HL-60 (cell line): Measurements from ENCODE around the gene HPGD.

Source experiments
- POLR2AphosphoS5 ChIP-seq: IDR thresholded peaks from 2 replicates; pipeline ENCODE4 v1.6.1; 2012; ENCODE audit warnings: low read depth
- SPI1 ChIP-seq: IDR thresholded peaks from 2 replicates; pipeline ENCODE4 v1.6.1; 2012; ENCODE audit warnings: low read depth, mild to moderate bottlenecking, borderline replicate concordance
- TF ChIP-seq, protein P1 (sequence below): IDR thresholded peaks from one replicate; pipeline ENCODE4 v1.5.1; 2011; ENCODE audit warnings: low read length, control low read depth, inconsistent platforms; ENCODE audit not compliant: insufficient read depth

- TF ChIP-seq, protein P1, sequence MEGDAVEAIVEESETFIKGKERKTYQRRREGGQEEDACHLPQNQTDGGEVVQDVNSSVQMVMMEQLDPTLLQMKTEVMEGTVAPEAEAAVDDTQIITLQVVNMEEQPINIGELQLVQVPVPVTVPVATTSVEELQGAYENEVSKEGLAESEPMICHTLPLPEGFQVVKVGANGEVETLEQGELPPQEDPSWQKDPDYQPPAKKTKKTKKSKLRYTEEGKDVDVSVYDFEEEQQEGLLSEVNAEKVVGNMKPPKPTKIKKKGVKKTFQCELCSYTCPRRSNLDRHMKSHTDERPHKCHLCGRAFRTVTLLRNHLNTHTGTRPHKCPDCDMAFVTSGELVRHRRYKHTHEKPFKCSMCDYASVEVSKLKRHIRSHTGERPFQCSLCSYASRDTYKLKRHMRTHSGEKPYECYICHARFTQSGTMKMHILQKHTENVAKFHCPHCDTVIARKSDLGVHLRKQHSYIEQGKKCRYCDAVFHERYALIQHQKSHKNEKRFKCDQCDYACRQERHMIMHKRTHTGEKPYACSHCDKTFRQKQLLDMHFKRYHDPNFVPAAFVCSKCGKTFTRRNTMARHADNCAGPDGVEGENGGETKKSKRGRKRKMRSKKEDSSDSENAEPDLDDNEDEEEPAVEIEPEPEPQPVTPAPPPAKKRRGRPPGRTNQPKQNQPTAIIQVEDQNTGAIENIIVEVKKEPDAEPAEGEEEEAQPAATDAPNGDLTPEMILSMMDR: no peak
- TF ChIP-seq POLR2AphosphoS5: no peak
- TF ChIP-seq SPI1: no peak
Observed at GRCh38 chr4:174540175-174540574, 17.9 kb upstream of the HPGD start.
